ENCODE measurements around the gene SLC1A3. TPM values are rescaled to one million over a fixed set of nuclear protein-coding genes. Genes with fewer than 3 reads are reported as not detected.
"Not testable (repeated sequence)": the region's sequence is repeated elsewhere in the genome, so short reads cannot be mapped to it uniquely, and the experiment has no call there.

SLC1A3 gene
- total RNA-seq, 1 donor, result 1.3 TPM

GRCh38 chr5:36637516-36637915, 31.1 kb downstream of the SLC1A3 start:
- TF ChIP-seq CTCF (IDR thresholded peaks at IDR 0.05; ENCODE audit: insufficient read depth, low read depth, low read length), result no peak
- DNase-seq (ENCODE audit: low read depth), result no peak
- H3K4me3 ChIP-seq (ENCODE audit: low read depth, low read length), result no peak overlapping the region

DNA sequence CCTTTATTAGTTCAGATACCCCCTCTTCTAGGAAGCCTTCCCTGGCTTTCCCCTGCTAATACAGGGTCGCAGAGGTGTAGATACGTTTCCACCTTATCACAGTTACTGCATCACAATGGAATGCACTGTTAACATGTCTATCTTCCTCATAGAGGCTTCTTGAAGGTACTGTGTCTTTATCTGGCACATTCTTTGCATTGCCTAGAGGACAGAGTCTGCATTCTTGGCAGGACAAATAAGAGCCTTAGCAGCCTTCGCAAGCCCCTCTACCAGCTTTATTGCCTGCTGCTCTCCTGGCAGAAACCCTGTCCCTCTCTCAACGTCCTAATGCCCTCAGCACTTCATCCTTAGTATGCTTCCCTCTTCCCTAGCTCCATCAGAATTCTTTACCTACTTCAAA, 31.6 kb downstream of the SLC1A3 start:
- no peak overlapping the region for H3K4me3 ChIP-seq (ENCODE audit: low read depth, low read length)
- no peak for DNase-seq (ENCODE audit: low read depth)
- no peak for TF ChIP-seq CTCF (IDR thresholded peaks at IDR 0.05; ENCODE audit: insufficient read depth, low read depth, low read length)

GRCh38 chr5:36640949-36641348, 34.5 kb downstream of the SLC1A3 start:
- no peak for DNase-seq (ENCODE audit: low read depth)

DNA sequence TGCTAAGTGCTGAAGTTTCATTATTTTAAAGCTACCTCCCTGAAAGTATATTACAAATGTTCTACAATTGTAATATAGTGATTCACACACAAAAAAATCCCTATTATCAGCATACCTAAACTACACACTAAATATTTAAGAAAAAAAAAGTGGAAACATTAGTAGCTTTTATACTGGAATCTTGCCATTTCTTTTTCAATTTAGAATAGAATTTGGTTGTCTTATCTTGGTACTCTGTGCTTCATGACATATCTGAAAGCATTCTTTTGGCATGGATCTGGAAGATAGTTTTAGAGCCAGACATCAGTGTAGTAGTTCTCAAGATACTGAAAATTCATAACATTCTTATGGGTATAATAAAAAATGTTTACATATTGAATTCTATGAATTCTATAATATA, 35.0 kb downstream of the SLC1A3 start:
- no peak for TF ChIP-seq CTCF (IDR thresholded peaks at IDR 0.05; ENCODE audit: insufficient read depth, low read depth, low read length)
- no peak for DNase-seq (ENCODE audit: low read depth)
- no peak overlapping the region for H3K4me3 ChIP-seq (ENCODE audit: low read depth, low read length)

More at GRCh38 chr5:36640949-36641348, 34.5 kb downstream of the SLC1A3 start:
- no peak overlapping the region for H3K4me3 ChIP-seq (ENCODE audit: low read depth, low read length)
- no peak for TF ChIP-seq CTCF (IDR thresholded peaks at IDR 0.05; ENCODE audit: insufficient read depth, low read depth, low read length)

DNA sequence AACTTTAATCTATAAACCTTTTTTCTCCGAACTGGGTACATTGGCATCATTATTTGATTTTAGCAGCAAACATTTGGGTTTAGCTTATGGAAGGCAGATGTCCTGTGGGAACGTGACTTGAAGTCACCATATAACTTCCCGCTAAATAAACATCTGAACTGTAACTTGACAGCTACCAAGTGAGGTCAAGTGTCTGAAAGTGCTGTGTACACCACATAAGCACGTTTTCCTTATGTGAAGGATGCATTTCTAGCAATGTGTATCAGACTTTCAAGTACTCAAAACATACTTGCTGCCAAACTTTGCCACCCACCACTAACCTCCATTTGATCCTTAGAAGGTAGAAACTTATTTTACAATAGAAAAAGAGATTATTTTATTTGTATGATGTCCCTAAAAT, 35.7 kb downstream of the SLC1A3 start:
- DNase-seq (ENCODE audit: low read depth), result no peak
- TF ChIP-seq CTCF (IDR thresholded peaks at IDR 0.05; ENCODE audit: insufficient read depth, low read depth, low read length), result no peak
- H3K4me3 ChIP-seq (ENCODE audit: low read depth, low read length), result no peak overlapping the region

DNA sequence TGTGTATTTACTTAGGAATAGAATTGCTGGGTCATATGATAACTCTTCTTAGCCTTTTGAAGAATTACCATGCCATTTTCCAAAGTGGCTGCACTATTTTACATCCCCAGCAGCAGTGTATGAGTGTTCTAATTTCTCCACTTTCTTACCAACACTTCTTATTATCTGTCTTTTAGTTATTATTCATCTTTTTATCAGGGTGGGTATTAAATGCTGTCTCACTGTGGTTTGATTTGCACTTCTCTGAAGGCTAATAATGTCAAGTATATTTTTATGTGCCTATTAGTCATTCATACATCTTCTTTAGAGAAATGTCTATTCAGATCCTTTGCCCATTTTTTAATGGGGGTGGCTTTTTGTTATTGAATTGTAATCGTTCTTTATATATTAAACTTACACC, 36.8 kb downstream of the SLC1A3 start:
- no peak overlapping the region for H3K4me3 ChIP-seq (ENCODE audit: low read depth, low read length)
- TF ChIP-seq CTCF (IDR thresholded peaks at IDR 0.05; ENCODE audit: insufficient read depth, low read depth, low read length), result no peak
- DNase-seq (ENCODE audit: low read depth), result no peak

GRCh38 chr5:36643841-36644240, 37.4 kb downstream of the SLC1A3 start:
- not testable (repeated sequence) for DNase-seq (ENCODE audit: low read depth); H3K4me3 ChIP-seq (ENCODE audit: low read depth, low read length)

All from fibroblast of villous mesenchyme (primary cell).